Thoracic aorta (tissue), 2 donors: ENCODE results near the gene MORN1. TPM values are rescaled to one million over a fixed set of nuclear protein-coding genes. Genes with fewer than 3 reads are reported as not detected.

ENCODE experiments used
- ATAC-seq: fragments of 150-250 bp; one replicate; pipeline ENCODE4 v1.8.0; 2017; ENCODE audit warnings: low read depth; ENCODE audit not compliant: insufficient number of reproducible peaks, low FRiP score
- DNase-seq: peaks from one replicate; pipeline ENCODE4 v3.0.0-alpha.2; 2020; ENCODE audit warnings: low spot score
- H3K27ac ChIP-seq, 2 donors: fragments of 200-600 bp; sonication (generic); 1 replicate in 1 of 2; 2 replicates in 1 of 2; pipeline ENCODE4 v1.5.1; 2016; ENCODE audit warnings: mild to moderate bottlenecking in 2 of 2, moderate library complexity in 2 of 2
- H3K27me3 ChIP-seq: fragments of 200-600 bp; sonication (generic); replicated peaks from 2 replicates; pipeline ENCODE4 v1.6.0; 2016; ENCODE audit warnings: mild to moderate bottlenecking; ENCODE audit not compliant: insufficient read depth
- H3K36me3 ChIP-seq: fragments of 200-600 bp; sonication (generic); one replicate; pipeline ENCODE4 v1.5.1; 2016
- H3K4me1 ChIP-seq, 2 donors: fragments of 200-600 bp; sonication (generic); 1 replicate in 1 of 2; 2 replicates in 1 of 2; pipeline versions ENCODE4 v1.5.1 to v1.6.0; 2016; ENCODE audit warnings: low read depth in 2 of 2, mild to moderate bottlenecking in 1 of 2; ENCODE audit not compliant: control insufficient read depth in 1 of 2
- H3K4me3 ChIP-seq: fragments of 200-600 bp; sonication (generic); 2 replicates; pipeline ENCODE4 v1.5.1; 2016; ENCODE audit warnings: mild to moderate bottlenecking
- H3K9me3 ChIP-seq: fragments of 200-600 bp; sonication (generic); 2 replicates; pipeline ENCODE4 v1.5.1; 2016
- total RNA-seq, 2 donors: library from RNA; depleted of rRNA; stranded (reverse); fragments of >200 nt; gene quantifications; one replicate each; pipeline versions ENCODE4 v1.1.0 to v1.2.3, GENCODE V29; 2016
- TF ChIP-seq, protein P1 (sequence below): fragments of 200-600 bp; sonication (generic); IDR thresholded peaks from one replicate; pipeline ENCODE4 v1.5.1; 2019; ENCODE audit warnings: antibody characterized with exemption

Gene MORN1
- total RNA-seq, 2 donors from 2014 or later = 7.1 to 13.8 TPM

DNA sequence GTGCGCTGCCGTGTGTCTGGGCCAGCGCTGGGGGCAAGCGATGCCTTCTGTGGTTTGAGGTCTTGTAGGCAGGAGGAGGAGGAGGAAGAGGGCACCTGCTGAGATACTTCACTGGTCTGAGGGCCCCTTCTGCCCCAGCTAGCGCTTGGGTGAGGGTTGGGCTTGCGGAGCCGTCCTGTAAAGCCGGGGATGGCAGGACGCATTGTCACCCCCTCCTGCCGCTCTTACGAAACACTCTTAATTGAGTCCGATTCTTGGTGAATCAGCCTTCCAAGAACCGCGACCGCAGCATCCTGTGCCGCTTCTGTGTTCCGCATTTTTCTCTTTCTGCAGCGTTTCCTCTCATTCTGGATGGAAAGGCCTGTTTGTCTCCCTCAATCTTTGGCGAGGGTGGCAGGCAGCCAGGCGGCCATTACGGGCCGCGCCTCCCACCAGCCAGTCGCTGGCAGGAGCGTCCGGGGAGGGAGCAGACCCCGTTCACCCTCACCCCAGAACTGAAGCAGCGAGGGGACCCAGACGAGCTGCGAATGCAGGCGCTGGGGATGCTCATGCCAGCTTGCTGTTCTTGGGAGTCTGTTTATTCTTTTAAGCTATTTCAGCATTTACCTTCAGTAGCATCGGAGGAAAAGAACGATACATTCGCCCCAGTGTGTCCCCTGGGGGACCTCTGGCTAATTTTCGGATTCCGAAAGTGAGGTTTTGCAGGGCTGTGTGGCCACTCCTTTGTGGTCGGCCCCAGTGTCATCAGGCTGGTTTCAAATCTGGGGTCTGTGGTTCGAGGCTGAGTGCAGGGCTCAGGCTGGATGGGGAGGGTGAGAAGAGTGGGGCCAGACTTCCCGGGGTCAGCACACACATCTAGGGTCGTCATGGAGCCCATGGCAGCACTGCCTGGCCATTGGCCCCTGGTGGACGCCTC lies 100.5 kb downstream of the MORN1 start:
- Histone ChIP-seq H3K36me3 (no peaks in the 10 kb centered on the region), H3K27ac (peak overlapping the region; percentile 86 to 90), H3K9me3 (no peaks in the 10 kb centered on the region), H3K4me3 (peak overlapping the region; percentile 73), H3K4me1 (peaks cover 79 to 95% of the 10 kb centered on the region in 2 donors), H3K27me3 (no peaks in the 10 kb centered on the region)
- TF ChIP-seq, protein P1, sequence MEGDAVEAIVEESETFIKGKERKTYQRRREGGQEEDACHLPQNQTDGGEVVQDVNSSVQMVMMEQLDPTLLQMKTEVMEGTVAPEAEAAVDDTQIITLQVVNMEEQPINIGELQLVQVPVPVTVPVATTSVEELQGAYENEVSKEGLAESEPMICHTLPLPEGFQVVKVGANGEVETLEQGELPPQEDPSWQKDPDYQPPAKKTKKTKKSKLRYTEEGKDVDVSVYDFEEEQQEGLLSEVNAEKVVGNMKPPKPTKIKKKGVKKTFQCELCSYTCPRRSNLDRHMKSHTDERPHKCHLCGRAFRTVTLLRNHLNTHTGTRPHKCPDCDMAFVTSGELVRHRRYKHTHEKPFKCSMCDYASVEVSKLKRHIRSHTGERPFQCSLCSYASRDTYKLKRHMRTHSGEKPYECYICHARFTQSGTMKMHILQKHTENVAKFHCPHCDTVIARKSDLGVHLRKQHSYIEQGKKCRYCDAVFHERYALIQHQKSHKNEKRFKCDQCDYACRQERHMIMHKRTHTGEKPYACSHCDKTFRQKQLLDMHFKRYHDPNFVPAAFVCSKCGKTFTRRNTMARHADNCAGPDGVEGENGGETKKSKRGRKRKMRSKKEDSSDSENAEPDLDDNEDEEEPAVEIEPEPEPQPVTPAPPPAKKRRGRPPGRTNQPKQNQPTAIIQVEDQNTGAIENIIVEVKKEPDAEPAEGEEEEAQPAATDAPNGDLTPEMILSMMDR = no peak
- ATAC-seq (peak; percentile 83), DNase-seq (peak; percentile 78)

DNA sequence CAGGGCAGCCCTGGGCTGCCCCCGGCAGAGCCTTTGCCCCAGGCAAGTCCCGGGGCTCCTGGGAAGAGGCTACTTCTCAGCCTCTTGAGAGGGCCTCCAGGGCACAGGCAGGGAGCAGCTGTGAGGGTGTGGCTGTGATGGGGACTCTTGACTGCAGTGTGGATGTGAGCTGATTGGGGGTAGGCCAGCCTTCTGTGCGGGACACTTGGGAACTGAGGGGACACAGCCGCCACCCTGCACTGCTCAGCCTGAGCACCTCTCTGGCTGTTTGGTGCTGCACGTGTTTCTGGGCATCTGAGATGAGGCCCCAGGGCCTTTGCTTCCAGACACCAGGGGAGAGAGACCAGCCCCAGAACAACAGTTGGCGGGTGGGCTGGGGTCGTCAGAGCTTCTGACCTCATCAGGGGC lies 101.2 kb downstream of the MORN1 start:
- Histone ChIP-seq H3K27ac (peak overlapping the region; percentile 86 to 90), H3K27me3 (no peaks in the 10 kb centered on the region), H3K36me3 (no peaks in the 10 kb centered on the region), H3K4me1 (peaks cover 79 to 90% of the 10 kb centered on the region in 2 donors), H3K4me3 (peak overlapping the region; percentile 73), H3K9me3 (no peaks in the 10 kb centered on the region)
- DNase-seq (no peak), ATAC-seq (no peak)
- TF ChIP-seq, protein P1 = no peak

DNA sequence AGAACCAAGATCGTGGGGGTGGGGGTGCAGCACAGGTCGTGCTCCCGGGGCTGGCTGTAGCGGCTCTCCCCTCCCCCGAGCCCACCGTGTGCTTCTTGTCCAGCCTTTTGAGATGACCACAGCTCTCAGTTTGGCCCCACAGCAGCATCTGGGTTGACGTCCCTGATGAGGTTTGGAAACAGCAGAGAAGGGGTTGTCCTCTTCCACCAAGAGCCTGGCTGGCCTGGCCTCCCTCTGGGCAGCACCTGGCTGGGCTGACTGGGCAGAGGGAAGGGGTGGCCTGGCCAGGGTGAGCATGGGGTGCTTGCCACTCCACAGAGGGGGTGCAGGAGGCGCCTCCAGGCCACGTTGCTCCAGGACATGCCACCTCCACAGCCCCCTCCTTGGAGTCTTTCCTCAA lies 101.7 kb downstream of the MORN1 start:
- H3K27me3 ChIP-seq = no peaks in the 10 kb centered on the region
- TF ChIP-seq, protein P1 = no peak
- DNase-seq (no peak), ATAC-seq (no peak)
- peak overlapping the region; percentile 86 to 90 for H3K27ac ChIP-seq
- H3K36me3 ChIP-seq = no peaks in the 10 kb centered on the region
- H3K4me3 ChIP-seq = no peak overlapping the region
- H3K9me3 ChIP-seq = no peaks in the 10 kb centered on the region
- peaks cover 75 to 90% of the 10 kb centered on the region in 2 donors for H3K4me1 ChIP-seq

DNA sequence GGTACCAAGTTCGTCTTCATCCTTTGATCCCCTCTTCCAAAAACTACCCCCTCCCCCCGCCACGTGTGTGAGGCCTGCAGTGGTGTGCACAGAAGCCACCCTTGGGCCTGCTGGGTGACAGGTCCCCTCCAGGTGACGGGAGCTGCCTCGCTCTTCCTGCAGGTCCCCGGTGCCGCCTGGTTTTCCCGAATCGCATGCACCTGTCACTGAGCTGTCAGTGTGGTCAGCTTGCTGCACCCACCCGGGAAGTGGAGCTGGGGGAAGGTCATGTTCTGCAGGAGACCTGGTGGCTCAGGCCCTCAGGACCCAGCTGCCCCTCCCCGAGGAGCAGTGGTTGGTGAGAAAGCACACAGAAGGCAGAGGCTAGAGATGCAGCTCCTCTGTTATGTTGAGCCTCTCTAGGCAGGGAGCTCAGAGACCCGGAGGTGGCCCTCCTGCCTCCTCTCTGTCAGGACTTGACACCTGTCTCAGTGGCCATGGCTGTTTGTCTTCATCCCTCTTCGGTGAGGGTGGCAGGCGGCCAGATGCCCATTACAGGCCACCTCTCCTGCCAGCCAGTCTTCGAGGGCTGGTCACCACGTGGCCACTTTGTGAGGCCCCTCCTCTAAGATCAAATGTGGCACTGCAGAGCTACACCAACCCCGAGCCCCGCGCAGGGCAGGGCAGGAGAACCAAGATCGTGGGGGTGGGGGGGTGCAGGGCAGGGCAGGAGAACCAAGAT lies 102.4 kb downstream of the MORN1 start:
- H3K9me3 ChIP-seq = no peaks in the 10 kb centered on the region
- peaks cover 68 to 90% of the 10 kb centered on the region in 2 donors for H3K4me1 ChIP-seq

More for the DNA sequence above, 102.4 kb downstream of the MORN1 start:
- ATAC-seq (no peak), DNase-seq (no peak)
- H3K27ac ChIP-seq = no peak overlapping the region
- no peak overlapping the region for H3K4me3 ChIP-seq
- H3K36me3 ChIP-seq = no peaks in the 10 kb centered on the region
- TF ChIP-seq, protein P1 = no peak
- H3K27me3 ChIP-seq = no peaks in the 10 kb centered on the region
